MCF 10A (cell line): ENCODE results near the gene CLDN5. TPM values are rescaled to one million over a fixed set of nuclear protein-coding genes. Genes with fewer than 3 reads are reported as not detected.

ENCODE experiments used
- BruUV-seq: library from RNA; stranded (reverse); fragments of 400-500 nt; replicated peaks from 2 replicates; lab custom pipeline; 2021; lab: Mats Ljungman, UMichigan
- CTCF ChIA-PET: fragments of 300-600 bp; sonication (Branson Sonifier 250); formaldehyde crosslinking; extraction: SDS; loops from one replicate; lab custom pipeline; 2021; ENCODE audit warnings: antibody characterized with exemption, inconsistent platforms; lab: Yijun Ruan, JAX
- POLR2A ChIA-PET: fragments of 300-600, 350-650 bp; sonication (Branson Sonifier 250); formaldehyde crosslinking; extraction: SDS; loops from one replicate; lab custom pipeline; 2020; ENCODE audit warnings: antibody characterized with exemption, inconsistent platforms; lab: Yijun Ruan, JAX
- DNase-seq: peaks from one replicate; pipeline ENCODE4 v3.0.0-alpha.2; 2018; ENCODE audit not compliant: unreplicated experiment
- H3K27ac Mint-ChIP-seq: one replicate; pipeline ENCODE4 v1.8.0; 2022; ENCODE audit warnings: mild to moderate bottlenecking, low read depth, mixed read lengths; ENCODE audit not compliant: unreplicated experiment
- H3K27me3 Mint-ChIP-seq: one replicate; pipeline ENCODE4 v1.8.0; 2022; ENCODE audit warnings: mixed read lengths; ENCODE audit not compliant: insufficient read depth, unreplicated experiment
- H3K36me3 Mint-ChIP-seq: one replicate; pipeline ENCODE4 v1.8.0; 2022; ENCODE audit warnings: mild to moderate bottlenecking, moderate library complexity, mixed read lengths; ENCODE audit not compliant: insufficient read depth, unreplicated experiment
- H3K4me1 Mint-ChIP-seq: one replicate; pipeline ENCODE4 v1.8.0; 2022; ENCODE audit warnings: mixed read lengths; ENCODE audit not compliant: insufficient read depth, unreplicated experiment
- H3K4me3 Mint-ChIP-seq: one replicate; pipeline ENCODE4 v1.8.0; 2022; ENCODE audit warnings: mild to moderate bottlenecking, moderate library complexity, mixed read lengths; ENCODE audit not compliant: unreplicated experiment
- H3K9me3 Mint-ChIP-seq: one replicate; pipeline ENCODE4 v1.8.0; 2022; ENCODE audit warnings: mixed read lengths; ENCODE audit not compliant: unreplicated experiment
- intact Hi-C: fragments of 100-400 bp; cut with micrococcal nuclease; formaldehyde crosslinking; loops from 2 replicates; pipeline ENCODE4 v1.14.1; 2022
- total RNA-seq: library from RNA; stranded (reverse); gene quantifications from 2 replicates; pipeline ENCODE4 v1.2.3, GENCODE V29; 2022
- TF ChIP-seq, protein P1 (sequence below): fragments of 200-600 bp; IDR thresholded peaks from one replicate; pipeline ENCODE4 v1.8.0; 2022; ENCODE audit warnings: antibody characterized with exemption, mild to moderate bottlenecking; ENCODE audit not compliant: unreplicated experiment

The CLDN5 gene
- total RNA-seq, 1 experiment from 2014 or later, result not detected

DNA sequence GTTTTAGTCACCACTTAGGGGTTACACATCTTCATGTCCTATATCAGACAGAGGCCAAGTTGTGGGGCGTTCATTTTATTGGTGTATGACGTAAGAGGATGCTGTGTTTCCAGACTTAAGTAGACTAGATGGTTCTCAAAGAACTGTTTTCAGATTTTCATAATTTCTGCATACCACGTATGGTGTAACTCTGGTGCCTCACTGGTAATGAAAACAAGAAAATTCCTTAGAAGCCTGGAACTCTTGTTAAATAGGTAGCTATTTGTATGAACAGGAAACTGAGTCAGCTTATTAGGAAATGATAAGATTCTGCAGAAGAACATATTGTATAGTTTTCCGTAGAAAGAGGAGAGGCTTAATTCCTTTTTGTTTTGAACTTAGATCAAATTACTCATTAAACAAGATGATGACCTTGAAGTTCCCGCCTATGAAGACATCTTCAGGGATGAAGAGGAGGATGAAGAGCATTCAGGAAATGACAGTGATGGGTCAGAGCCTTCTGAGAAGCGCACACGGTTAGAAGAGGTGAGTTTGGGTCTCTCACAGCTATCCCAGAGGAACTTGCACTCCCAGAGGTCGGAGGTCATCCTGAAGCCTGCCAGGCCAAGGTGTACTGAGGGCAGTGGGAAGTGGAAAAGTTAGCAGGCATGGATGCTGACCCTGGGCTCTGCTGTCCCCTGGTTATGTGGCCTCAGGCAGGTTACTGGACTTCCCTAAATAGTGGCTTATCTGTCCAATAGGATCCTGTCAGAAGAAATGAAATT is 40.5 kb downstream of the CLDN5 start:
- DNase-seq, result peak; percentile 58
- Mint-ChIP-seq H3K27ac (no peak overlapping the region), H3K9me3 (no peaks in the 10 kb centered on the region), H3K36me3 (peaks cover 14% of the 10 kb centered on the region), H3K4me1 (peaks cover 13% of the 10 kb centered on the region), H3K27me3 (no peaks in the 10 kb centered on the region), H3K4me3 (no peak overlapping the region)
- BruUV-seq, result no TSS peak
- intact Hi-C loops, result no loop called here
- ChIA-PET POLR2A (interaction anchor here (1.0 kb wide), 1 partner anchor 197 kb away, joined by 3 read pairs; no protein-coding TSS in a partner anchor), CTCF (interaction anchor here (0.6 to 0.7 kb wide), 2 partner anchors 143 to 148 kb away, joined by 4 to 5 read pairs; no protein-coding TSS in a partner anchor)
- TF ChIP-seq, protein P1, sequence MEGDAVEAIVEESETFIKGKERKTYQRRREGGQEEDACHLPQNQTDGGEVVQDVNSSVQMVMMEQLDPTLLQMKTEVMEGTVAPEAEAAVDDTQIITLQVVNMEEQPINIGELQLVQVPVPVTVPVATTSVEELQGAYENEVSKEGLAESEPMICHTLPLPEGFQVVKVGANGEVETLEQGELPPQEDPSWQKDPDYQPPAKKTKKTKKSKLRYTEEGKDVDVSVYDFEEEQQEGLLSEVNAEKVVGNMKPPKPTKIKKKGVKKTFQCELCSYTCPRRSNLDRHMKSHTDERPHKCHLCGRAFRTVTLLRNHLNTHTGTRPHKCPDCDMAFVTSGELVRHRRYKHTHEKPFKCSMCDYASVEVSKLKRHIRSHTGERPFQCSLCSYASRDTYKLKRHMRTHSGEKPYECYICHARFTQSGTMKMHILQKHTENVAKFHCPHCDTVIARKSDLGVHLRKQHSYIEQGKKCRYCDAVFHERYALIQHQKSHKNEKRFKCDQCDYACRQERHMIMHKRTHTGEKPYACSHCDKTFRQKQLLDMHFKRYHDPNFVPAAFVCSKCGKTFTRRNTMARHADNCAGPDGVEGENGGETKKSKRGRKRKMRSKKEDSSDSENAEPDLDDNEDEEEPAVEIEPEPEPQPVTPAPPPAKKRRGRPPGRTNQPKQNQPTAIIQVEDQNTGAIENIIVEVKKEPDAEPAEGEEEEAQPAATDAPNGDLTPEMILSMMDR, result no peak

DNA sequence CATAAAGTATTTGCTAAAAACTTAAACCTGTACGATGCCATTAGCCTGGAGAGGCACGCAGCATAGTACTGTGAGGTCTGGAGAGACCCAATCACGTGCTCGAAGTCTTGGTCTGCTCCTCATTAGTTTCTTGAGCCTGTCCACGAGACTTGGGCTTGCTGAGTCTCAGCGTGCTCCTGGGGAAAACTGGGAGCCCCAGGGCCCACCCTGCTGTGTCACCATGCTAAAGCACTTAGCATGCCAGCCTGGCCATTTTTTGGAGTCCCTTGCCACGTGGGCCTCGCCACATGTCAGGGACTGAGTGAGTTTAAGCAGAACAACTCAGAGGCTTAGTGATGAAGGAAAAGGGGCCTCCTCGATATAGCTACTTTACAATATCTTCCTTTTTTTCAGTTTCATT is 41.9 kb downstream of the CLDN5 start:
- peaks cover 22% of the 10 kb centered on the region for H3K4me1 Mint-ChIP-seq
- POLR2A ChIA-PET, result interaction anchor here (1.0 kb wide), 1 partner anchor 190 kb away, joined by 3 read pairs; no protein-coding TSS in a partner anchor
- H3K4me3 Mint-ChIP-seq, result no peak overlapping the region
- CTCF ChIA-PET, result no interaction called here
- H3K9me3 Mint-ChIP-seq, result no peaks in the 10 kb centered on the region
- H3K36me3 Mint-ChIP-seq, result peaks cover 14% of the 10 kb centered on the region
- intact Hi-C loops, result no loop called here
- BruUV-seq, result no TSS peak
- TF ChIP-seq, protein P1, result no peak
- H3K27me3 Mint-ChIP-seq, result no peaks in the 10 kb centered on the region
- H3K27ac Mint-ChIP-seq, result no peak overlapping the region
- no peak for DNase-seq

DNA sequence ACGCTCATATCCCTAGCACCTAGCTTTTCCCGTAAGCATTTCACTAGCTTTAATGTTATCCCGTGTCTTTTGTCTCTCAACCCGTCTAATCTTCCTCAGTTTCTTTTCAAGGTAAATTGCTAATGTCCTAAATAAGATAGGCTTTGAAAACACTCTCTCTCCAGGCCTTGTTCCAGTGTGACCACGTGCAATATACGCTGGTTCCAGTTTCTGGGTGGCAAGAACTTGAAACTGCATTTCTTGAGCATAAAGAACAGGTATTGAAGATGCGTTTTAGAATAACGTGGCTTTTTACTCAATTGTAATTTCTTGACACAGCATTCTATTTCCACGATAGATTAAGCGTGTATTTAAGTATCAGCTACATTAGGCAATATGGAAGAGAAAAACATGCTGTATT is 43.4 kb downstream of the CLDN5 start:
- H3K4me3 Mint-ChIP-seq, result peak overlapping the region; percentile 96
- TSS peak; percentile 20 for BruUV-seq
- intact Hi-C loops, result no loop called here
- ChIA-PET CTCF (interaction anchor here (1.4 kb wide), 1 partner anchor 149 kb away, joined by 3 read pairs; no protein-coding TSS in a partner anchor), POLR2A (interaction anchor here (1.7 to 5.5 kb wide), 5 partner anchors 31 to 302 kb away, joined by 5 to 59 read pairs (median 10); partner anchors contain the start of genes C22orf39, HIRA, MRPL40 and SLC25A1)
- no peak overlapping the region for H3K27ac Mint-ChIP-seq
- H3K4me1 Mint-ChIP-seq, result peaks cover 31% of the 10 kb centered on the region
- no peaks in the 10 kb centered on the region for H3K27me3 Mint-ChIP-seq
- H3K9me3 Mint-ChIP-seq, result no peaks in the 10 kb centered on the region
- TF ChIP-seq, protein P1, result no peak
- no peak for DNase-seq
- peaks cover 18% of the 10 kb centered on the region for H3K36me3 Mint-ChIP-seq

DNA sequence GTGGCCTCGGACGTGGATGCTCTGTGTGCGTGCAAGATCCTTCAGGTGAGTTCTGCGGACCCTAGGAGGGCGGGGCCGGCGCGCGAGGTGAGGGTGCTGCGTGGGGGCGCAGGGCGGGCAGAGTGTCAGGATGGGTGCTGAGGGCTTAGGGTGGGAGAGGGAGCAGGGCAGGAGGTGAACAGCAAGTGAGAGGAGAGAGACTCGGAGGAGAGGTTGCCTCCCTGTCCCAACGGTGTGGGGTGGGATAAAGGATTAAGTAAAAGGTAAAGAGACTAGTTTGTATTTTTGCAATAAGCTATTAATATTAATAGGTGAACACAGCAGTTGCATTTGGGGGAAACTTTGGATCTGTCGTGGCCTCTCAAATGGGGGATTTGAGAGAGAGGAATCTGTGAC is 44.0 kb downstream of the CLDN5 start:
- peak overlapping the region; percentile 100 for H3K27ac Mint-ChIP-seq
- intact Hi-C loops, result no loop called here
- DNase-seq, result no peak
- peaks cover 37% of the 10 kb centered on the region for H3K4me1 Mint-ChIP-seq
- peaks cover 24% of the 10 kb centered on the region for H3K36me3 Mint-ChIP-seq
- CTCF ChIA-PET, result interaction anchor here (0.6 to 1.4 kb wide), 2 partner anchors 149 to 473 kb away, joined by 3 to 6 read pairs; no protein-coding TSS in a partner anchor
- H3K4me3 Mint-ChIP-seq, result peak overlapping the region; percentile 96
- TF ChIP-seq, protein P1, result no peak
- no peaks in the 10 kb centered on the region for H3K27me3 Mint-ChIP-seq
- no TSS peak for BruUV-seq
- POLR2A ChIA-PET, result interaction anchor here (0.6 to 5.5 kb wide), 25 partner anchors 8 to 1028 kb away, joined by 3 to 59 read pairs (median 5); partner anchors contain the start of genes C22orf39, CLTCL1, ESS2 and HIRA
- H3K9me3 Mint-ChIP-seq, result no peaks in the 10 kb centered on the region
